Measurements from ENCODE around the gene SMARCD3. TPM values are rescaled to one million over a fixed set of nuclear protein-coding genes. Genes with fewer than 3 reads are reported as not detected.

SMARCD3 gene
- total and polyA plus RNA-seq, 2 of the 8 experiments (the other 6 are each of a cell fraction or from before 2014, with no cell fraction given), result 3.0 to 5.6 TPM

- Histone ChIP-seq H2BK5ac (ENCODE audit: low read depth, low read length) (no peak overlapping the region), H3K4ac (replicated peaks; ENCODE audit: insufficient read length, low read depth, low read length) (no peak overlapping the region), H3K9ac (replicated peaks in 1 of 4; ENCODE audit: extremely low read depth in 1 of 4, low read depth in 3 of 4, low read length in 3 of 4) (no peak overlapping the region), H4K20me1 (replicated peaks in 1 of 2; ENCODE audit: control insufficient read depth in 1 of 2, insufficient read depth in 2 of 2, low read length in 2 of 2) (no peaks in the 10 kb centered on the region), H3K4me3 (ENCODE audit: extremely low read depth in 1 of 4, insufficient read depth in 2 of 4, low read depth in 3 of 4, low read length in 4 of 4) (no peak overlapping the region), H3K9me3 (ENCODE audit: insufficient read depth in 2 of 2, low read depth in 1 of 2, low read length in 1 of 2) (no peaks in the 10 kb centered on the region), H2BK20ac (ENCODE audit: low read length) (no peak overlapping the region), H4K91ac (replicated peaks; ENCODE audit: insufficient read length, low read length) (no peak overlapping the region), H2BK120ac (replicated peaks; ENCODE audit: low read depth, low read length) (no peak overlapping the region), H2BK12ac (ENCODE audit: low read depth, low read length) (0 out of 2 replicates have a peak overlapping the region, but pooled peaks have one; percentile 89), H3K27me3 (replicated peaks in 1 of 4; ENCODE audit: control insufficient read depth in 3 of 4, extremely low read depth in 1 of 4, insufficient read depth in 3 of 4, low read length in 3 of 4) (peaks cover 3 to 36% (median 29%) of the 10 kb centered on the region in 4 experiments), H2BK15ac (ENCODE audit: low read length) (peak overlapping the region; percentile 92; the same call in 1 of the 2 replicates), H2AK5ac (ENCODE audit: low read depth, low read length) (no peak overlapping the region), H4K8ac (ENCODE audit: extremely low read depth, insufficient read depth, low read length) (no peak overlapping the region), H3K36me3 (ENCODE audit: control insufficient read depth in 2 of 4, insufficient read depth in 4 of 4, low read length in 3 of 4) (no peaks in the 10 kb centered on the region), H3K4me2 (ENCODE audit: insufficient read depth in 1 of 2, low read depth in 2 of 2, low read length in 2 of 2) (no peak overlapping the region), H3K79me1 (ENCODE audit: low read depth, low read length) (no peaks in the 10 kb centered on the region), H3K18ac (ENCODE audit: extremely low read depth, low read length) (no peak overlapping the region; the same call in 1 of the 2 replicates), H3K27ac (ENCODE audit: low read depth, low read length) (no peak overlapping the region), H3K14ac (ENCODE audit: insufficient read length) (no peak overlapping the region), H3K4me1 (replicated peaks in 1 of 4; ENCODE audit: control insufficient read depth in 3 of 4, insufficient read depth in 4 of 4, low read length in 3 of 4) (peaks cover 0 to 29% (median 20%) of the 10 kb centered on the region in 4 experiments; a peak in 6 of 7 replicates), H3K23ac (ENCODE audit: insufficient read length) (no peak overlapping the region), H3K56ac (replicated peaks; ENCODE audit: insufficient read length, low read depth, low read length) (no peak overlapping the region), H3K79me2 (ENCODE audit: control insufficient read depth in 1 of 2, insufficient read depth in 2 of 2, low read length in 2 of 2) (no peaks in the 10 kb centered on the region), H2AFZ (ENCODE audit: low read length) (no peak overlapping the region), H3K23me2 (ENCODE audit: low read depth, low read length) (peaks cover 14% of the 10 kb centered on the region; the same call in 1 of the 2 replicates), H4K5ac (ENCODE audit: insufficient read length, low read depth, low read length) (no peak overlapping the region)
- no peak for FAIRE-seq
- ChIA-PET POLR2A (ENCODE audit: partially characterized antibody) (no interaction called here), CTCF (ENCODE audit: partially characterized antibody) (interaction anchor here (0.7 to 3.3 kb wide), 3 partner anchors 8 to 96 kb away, joined by 3 to 21 read pairs (median 3); no protein-coding TSS in a partner anchor)
- DNase-seq (ENCODE audit: low read depth in 1 of 2, low spot score in 2 of 2), result no peak
- 83% methylated on average over 6 of the region's 7 CpGs; no CpG with 5 or more reads in 1 of the 2 experiments for WGBS, 2 experiments (ENCODE audit: extremely low coverage in 1 of 2, insufficient coverage in 1 of 2, insufficient read length in 1 of 2, insufficient replicate concordance in 2 of 2, low coverage in 1 of 2, low lambda C conversion rate in 2 of 2, missing lambda C conversion rate in 1 of 2)
- TF ChIP-seq ATF2 (IDR thresholded peaks at IDR 0.05; ENCODE audit: low read length), result no peak
- TF ChIP-seq KDM5A (IDR thresholded peaks at IDR 0.05; ENCODE audit: low read length), result no peak
- no peak for TF ChIP-seq CHD1 (IDR thresholded peaks at IDR 0.05; ENCODE audit: low read depth, low read length)
- no peak for TF ChIP-seq POLR2A (IDR thresholded peaks at IDR 0.05; ENCODE audit: control extremely low read depth in 1 of 2, low read depth in 2 of 2, low read length in 2 of 2)
- TF ChIP-seq, protein P1, sequence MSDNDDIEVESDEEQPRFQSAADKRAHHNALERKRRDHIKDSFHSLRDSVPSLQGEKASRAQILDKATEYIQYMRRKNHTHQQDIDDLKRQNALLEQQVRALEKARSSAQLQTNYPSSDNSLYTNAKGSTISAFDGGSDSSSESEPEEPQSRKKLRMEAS (IDR thresholded peaks at IDR 0.05), result no peak
- TF ChIP-seq CEBPB (IDR thresholded peaks at IDR 0.05; ENCODE audit: low read depth, low read length), result no peak
- TF ChIP-seq CBX5 (IDR thresholded peaks at IDR 0.05; ENCODE audit: low read depth, low read length), result no peak
- no peak for TF ChIP-seq CTCF (IDR thresholded peaks at IDR 0.05; ENCODE audit: control extremely low read depth in 1 of 3, insufficient read depth in 1 of 3, low read depth in 1 of 3, low read length in 3 of 3)
- no peak for TF ChIP-seq FOSL1 (IDR thresholded peaks at IDR 0.05; ENCODE audit: insufficient read depth, low read depth, low read length)
- TF ChIP-seq SP4 (IDR thresholded peaks at IDR 0.05; ENCODE audit: low read length), result no peak
Observed at GRCh38 chr7:151254316-151254715, 5.8 kb upstream of the SMARCD3 start.

Data from H1 (cell line).